GM18505 (cell line): ENCODE results near the gene TBX1.

ENCODE experiments used
- ATAC-seq: cut with Tn5 transposase; IDR thresholded peaks from one replicate; pipeline ENCODE4 v1.9.1; 2021; ENCODE audit not compliant: unreplicated experiment
- POLR2A ChIP-seq: IDR thresholded peaks from 4 replicates; pipeline ENCODE4 v1.6.1; 2011; ENCODE audit warnings: borderline replicate concordance; ENCODE audit not compliant: insufficient read depth, insufficient read length; ENCODE audit errors: extremely low read depth

Gene TBX1

GRCh38 chr22:19728836-19729235, 31.7 kb upstream of the TBX1 start:
- ATAC-seq = no peak
- no peak for TF ChIP-seq POLR2A

GRCh38 chr22:19729507-19729906, 31.1 kb upstream of the TBX1 start:
- no peak for ATAC-seq
- no peak for TF ChIP-seq POLR2A

GRCh38 chr22:19730198-19730597, 30.4 kb upstream of the TBX1 start:
- no peak for TF ChIP-seq POLR2A
- no peak for ATAC-seq

GRCh38 chr22:19730655-19731360, 29.8 kb upstream of the TBX1 start:
- ATAC-seq = no peak

GRCh38 chr22:19731361-19732135, 29.0 kb upstream of the TBX1 start:
- TF ChIP-seq POLR2A = no peak
- ATAC-seq = no peak

More at GRCh38 chr22:19730655-19731360, 29.8 kb upstream of the TBX1 start:
- no peak for TF ChIP-seq POLR2A

- no peak for TF ChIP-seq POLR2A
- no peak for ATAC-seq
These were observed 28.0 kb upstream of the TBX1 start for GRCh38 chr22:19732403-19733113.

GRCh38 chr22:19733755-19734154, 26.8 kb upstream of the TBX1 start:
- ATAC-seq = no peak
- TF ChIP-seq POLR2A = no peak

GRCh38 chr22:19734163-19734562, 26.4 kb upstream of the TBX1 start:
- TF ChIP-seq POLR2A = no peak
- no peak for ATAC-seq

GRCh38 chr22:19734837-19735382, 25.7 kb upstream of the TBX1 start:
- no peak for ATAC-seq
- no peak for TF ChIP-seq POLR2A

GRCh38 chr22:19735665-19736510, 24.7 kb upstream of the TBX1 start:
- TF ChIP-seq POLR2A = no peak
- ATAC-seq = no peak

GRCh38 chr22:19737846-19738663, 22.5 kb upstream of the TBX1 start:
- no peak for TF ChIP-seq POLR2A
- ATAC-seq = no peak
